ENCODE data around the gene TMEM98.
"Not testable (repeated sequence)": the region's sequence is repeated elsewhere in the genome, so short reads cannot be mapped to it uniquely, and the experiment has no call there.

The TMEM98 gene

GRCh38 chr17:32916134-32916533 is 11.8 kb upstream of the TMEM98 start:
- DNase-seq (ENCODE audit: low read depth): no peak
- H3K4me3 ChIP-seq (ENCODE audit: low read length): no peak overlapping the region
- no peak for TF ChIP-seq CTCF (IDR thresholded peaks at IDR 0.05; ENCODE audit: insufficient read depth, low read depth, low read length, missing control alignments)

- peak; percentile 23 for DNase-seq (ENCODE audit: low read depth)
- no peak overlapping the region for H3K4me3 ChIP-seq (ENCODE audit: low read length)
- no peak for TF ChIP-seq CTCF (IDR thresholded peaks at IDR 0.05; ENCODE audit: insufficient read depth, low read depth, low read length, missing control alignments)
These were observed 10.9 kb upstream of the TMEM98 start for GRCh38 chr17:32917081-32917480.

- DNase-seq (ENCODE audit: low read depth): no peak
- H3K4me3 ChIP-seq (ENCODE audit: low read length): no peak overlapping the region
- TF ChIP-seq CTCF (IDR thresholded peaks at IDR 0.05; ENCODE audit: insufficient read depth, low read depth, low read length, missing control alignments): no peak
These were observed 10.1 kb upstream of the TMEM98 start for GRCh38 chr17:32917842-32918241.

GRCh38 chr17:32919876-32920275 is 8.1 kb upstream of the TMEM98 start:
- not testable (repeated sequence) for DNase-seq (ENCODE audit: low read depth); H3K4me3 ChIP-seq (ENCODE audit: low read length)

GRCh38 chr17:32920293-32920692 is 7.7 kb upstream of the TMEM98 start:
- no peak overlapping the region for H3K4me3 ChIP-seq (ENCODE audit: low read length)
- TF ChIP-seq CTCF (IDR thresholded peaks at IDR 0.05; ENCODE audit: insufficient read depth, low read depth, low read length, missing control alignments): no peak
- no peak for DNase-seq (ENCODE audit: low read depth)

GRCh38 chr17:32921017-32921416 is 6.9 kb upstream of the TMEM98 start:
- no peak for TF ChIP-seq CTCF (IDR thresholded peaks at IDR 0.05; ENCODE audit: insufficient read depth, low read depth, low read length, missing control alignments)
- no peak overlapping the region for H3K4me3 ChIP-seq (ENCODE audit: low read length)
- DNase-seq (ENCODE audit: low read depth): no peak

- DNase-seq (ENCODE audit: low read depth); H3K4me3 ChIP-seq (ENCODE audit: low read length): not testable (repeated sequence)
These were observed 4.0 kb upstream of the TMEM98 start for GRCh38 chr17:32923905-32924304.

GRCh38 chr17:32926183-32926582 is 1.8 kb upstream of the TMEM98 start:
- TF ChIP-seq CTCF (IDR thresholded peaks at IDR 0.05; ENCODE audit: insufficient read depth, low read depth, low read length, missing control alignments): no peak
- DNase-seq (ENCODE audit: low read depth): no peak
- no peak overlapping the region for H3K4me3 ChIP-seq (ENCODE audit: low read length)

- not testable (repeated sequence) for H3K4me3 ChIP-seq (ENCODE audit: low read length); DNase-seq (ENCODE audit: low read depth)
These were observed 1.2 kb upstream of the TMEM98 start for GRCh38 chr17:32926789-32927188.
